Muscle layer of colon (tissue), 2 donors: ENCODE data around the gene SUZ12.
"Not testable (repeated sequence)": the region's sequence is repeated elsewhere in the genome, so short reads cannot be mapped to it uniquely, and the experiment has no call there.

ENCODE experiments used
- H3K27ac ChIP-seq: one replicate; pipeline ENCODE4 v1.7.0; 2013; ENCODE audit warnings: low read depth, mild to moderate bottlenecking, low read length, moderate library complexity
- H3K27me3 ChIP-seq, 2 donors: one replicate each; pipeline ENCODE4 v1.7.0; 2013; ENCODE audit warnings: low read length in 2 of 2, mild to moderate bottlenecking in 2 of 2; ENCODE audit not compliant: insufficient read depth in 2 of 2, control insufficient read depth in 1 of 2
- H3K36me3 ChIP-seq: one replicate; pipeline ENCODE4 v1.7.0; 2013; ENCODE audit warnings: mild to moderate bottlenecking, low read length; ENCODE audit not compliant: insufficient read depth
- H3K4me1 ChIP-seq: one replicate; pipeline ENCODE4 v1.7.0; 2013; ENCODE audit warnings: mild to moderate bottlenecking, low read length; ENCODE audit not compliant: insufficient read depth
- H3K4me3 ChIP-seq, 2 donors: one replicate each; pipeline ENCODE4 v1.7.0; 2013; ENCODE audit warnings: low read length in 2 of 2, low read depth in 1 of 2, mild to moderate bottlenecking in 1 of 2, moderate library complexity in 1 of 2
- H3K9ac ChIP-seq: one replicate; pipeline ENCODE4 v1.7.0; 2013; ENCODE audit warnings: low read length
- H3K9me3 ChIP-seq: one replicate; pipeline ENCODE4 v1.7.0; 2013; ENCODE audit warnings: mild to moderate bottlenecking, low read length
- donor health status: abdominal sarcoma.
- donor health status: Adenocarcinoma of cecum.

SUZ12 gene

DNA sequence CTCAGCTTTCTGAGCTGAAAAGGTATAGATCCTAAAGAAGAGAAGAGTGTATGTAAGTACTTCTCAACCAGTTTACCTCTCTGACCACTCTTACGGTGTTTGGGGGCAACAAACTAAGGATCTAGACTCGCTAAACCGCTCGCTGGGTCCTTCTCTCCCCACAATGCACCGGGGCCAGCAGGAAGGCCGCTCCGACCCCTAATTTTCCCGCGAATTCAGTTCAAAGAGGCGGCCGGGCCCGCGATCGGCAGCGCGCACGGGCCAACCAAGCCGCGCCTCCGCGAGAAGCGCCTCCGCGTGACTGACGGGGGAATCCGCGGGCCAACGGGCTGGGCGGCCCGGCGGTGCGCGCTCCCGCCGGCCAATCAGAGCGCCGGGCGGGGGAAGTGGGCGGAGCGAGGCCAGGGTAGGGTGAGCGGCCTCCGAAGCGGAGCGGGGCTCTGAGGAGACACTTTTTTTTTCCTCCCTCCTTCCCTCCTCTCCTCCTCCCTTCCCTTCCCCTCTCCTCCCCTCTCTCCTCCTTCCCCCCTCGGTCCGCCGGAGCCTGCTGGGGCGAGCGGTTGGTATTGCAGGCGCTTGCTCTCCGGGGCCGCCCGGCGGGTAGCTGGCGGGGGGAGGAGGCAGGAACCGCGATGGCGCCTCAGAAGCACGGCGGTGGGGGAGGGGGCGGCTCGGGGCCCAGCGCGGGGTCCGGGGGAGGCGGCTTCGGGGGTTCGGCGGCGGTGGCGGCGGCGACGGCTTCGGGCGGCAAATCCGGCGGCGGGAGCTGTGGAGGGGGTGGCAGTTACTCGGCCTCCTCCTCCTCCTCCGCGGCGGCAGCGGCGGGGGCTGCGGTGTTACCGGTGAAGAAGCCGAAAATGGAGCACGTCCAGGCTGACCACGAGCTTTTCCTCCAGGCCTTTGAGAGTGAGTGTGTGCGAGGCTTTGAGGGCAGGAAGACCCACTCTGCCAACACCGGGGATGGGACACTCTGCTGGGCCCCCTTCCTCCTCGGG is at the start of gene SUZ12:
Gene SUZ12 (plus strand): TSS at position 393 of the 995 bp plus-strand sequence. CDS start 240 bp downstream, at position 633.
- H3K4me1 ChIP-seq, H3K27me3 ChIP-seq, H3K9ac ChIP-seq, H3K36me3 ChIP-seq, H3K9me3 ChIP-seq: not testable (repeated sequence)
- Histone ChIP-seq H3K4me3 (peak within 1 kb of the TSS; percentile 50 to 80), H3K27ac (peak within 1 kb of the TSS; percentile 86)

- no peak overlapping the region for H3K27ac ChIP-seq
- no peaks in the 10 kb centered on the region for H3K27me3 ChIP-seq
- H3K9ac ChIP-seq = no peak overlapping the region
- no peaks in the 10 kb centered on the region for H3K9me3 ChIP-seq
- H3K4me3 ChIP-seq = no peak overlapping the region
- peaks cover 42% of the 10 kb centered on the region for H3K36me3 ChIP-seq
- no peaks in the 10 kb centered on the region for H3K4me1 ChIP-seq
Measured at GRCh38 chr17:31888124-31888523, 48.7 kb upstream of the SUZ12 start.

- H3K27me3 ChIP-seq = no peaks in the 10 kb centered on the region
- H3K4me3 ChIP-seq = peak overlapping the region; percentile 62 to 99
- no peaks in the 10 kb centered on the region for H3K9me3 ChIP-seq
- peaks cover 10% of the 10 kb centered on the region for H3K4me1 ChIP-seq
- H3K9ac ChIP-seq = peak overlapping the region; percentile 98
- H3K27ac ChIP-seq = peak overlapping the region; percentile 81
- peaks cover 25% of the 10 kb centered on the region for H3K36me3 ChIP-seq
Measured at GRCh38 chr17:31900877-31901276, 35.9 kb upstream of the SUZ12 start.

DNA sequence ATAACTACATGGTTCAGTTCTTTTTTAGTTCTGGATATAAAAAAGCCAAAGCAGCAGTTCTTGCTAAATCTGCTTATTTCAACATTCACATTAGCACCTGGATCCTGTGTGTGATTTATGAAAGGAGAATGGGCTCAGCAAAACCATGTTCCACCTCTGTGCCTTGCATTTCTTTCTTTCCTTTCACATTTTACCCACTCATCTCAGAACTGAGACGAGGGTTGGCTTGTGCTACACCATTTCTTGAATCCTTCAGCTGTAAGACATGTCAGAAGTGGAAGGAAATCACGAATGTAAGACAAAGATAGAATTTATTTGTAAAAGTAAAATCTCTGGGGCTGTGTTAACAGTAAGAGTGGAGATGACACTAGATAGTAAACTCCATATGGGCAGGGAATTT is 34.1 kb upstream of the SUZ12 start:
- no peaks in the 10 kb centered on the region for H3K9me3 ChIP-seq
- H3K27ac ChIP-seq = no peak overlapping the region
- H3K27me3 ChIP-seq = no peaks in the 10 kb centered on the region
- H3K9ac ChIP-seq = no peak overlapping the region
- H3K4me1 ChIP-seq = peaks cover 14% of the 10 kb centered on the region
- H3K4me3 ChIP-seq = no peak overlapping the region
- H3K36me3 ChIP-seq = peaks cover 17% of the 10 kb centered on the region

- H3K27me3 ChIP-seq = no peaks in the 10 kb centered on the region
- peaks cover 10% of the 10 kb centered on the region for H3K36me3 ChIP-seq
- no peak overlapping the region for H3K4me3 ChIP-seq
Measured at GRCh38 chr17:31903401-31903800, 33.4 kb upstream of the SUZ12 start.

GRCh38 chr17:31907342-31907962 is 29.4 kb upstream of the SUZ12 start:
- Histone ChIP-seq H3K4me3 (no peak overlapping the region), H3K27ac (no peak overlapping the region), H3K9me3 (no peaks in the 10 kb centered on the region), H3K4me1 (peaks cover 9% of the 10 kb centered on the region), H3K36me3 (no peaks in the 10 kb centered on the region), H3K27me3 (no peaks in the 10 kb centered on the region), H3K9ac (no peak overlapping the region)

More at GRCh38 chr17:31903401-31903800, 33.4 kb upstream of the SUZ12 start:
- Histone ChIP-seq H3K9ac (no peak overlapping the region), H3K9me3 (no peaks in the 10 kb centered on the region), H3K27ac (no peak overlapping the region), H3K4me1 (peaks cover 19% of the 10 kb centered on the region)

- peaks cover 9% of the 10 kb centered on the region for H3K4me1 ChIP-seq
- H3K9ac ChIP-seq = no peak overlapping the region
- H3K27ac ChIP-seq = no peak overlapping the region
- no peaks in the 10 kb centered on the region for H3K9me3 ChIP-seq
- H3K4me3 ChIP-seq = no peak overlapping the region
- H3K36me3 ChIP-seq = no peaks in the 10 kb centered on the region
- no peaks in the 10 kb centered on the region for H3K27me3 ChIP-seq
Measured at GRCh38 chr17:31908386-31908785, 28.4 kb upstream of the SUZ12 start.

- H3K4me3 ChIP-seq, H3K9me3 ChIP-seq, H3K36me3 ChIP-seq, H3K27ac ChIP-seq, H3K4me1 ChIP-seq, H3K9ac ChIP-seq: not testable (repeated sequence)
- peaks cover 4 to 13% of the 10 kb centered on the region in 2 donors for H3K27me3 ChIP-seq
Measured at GRCh38 chr17:31912705-31913104, 24.1 kb upstream of the SUZ12 start.

DNA sequence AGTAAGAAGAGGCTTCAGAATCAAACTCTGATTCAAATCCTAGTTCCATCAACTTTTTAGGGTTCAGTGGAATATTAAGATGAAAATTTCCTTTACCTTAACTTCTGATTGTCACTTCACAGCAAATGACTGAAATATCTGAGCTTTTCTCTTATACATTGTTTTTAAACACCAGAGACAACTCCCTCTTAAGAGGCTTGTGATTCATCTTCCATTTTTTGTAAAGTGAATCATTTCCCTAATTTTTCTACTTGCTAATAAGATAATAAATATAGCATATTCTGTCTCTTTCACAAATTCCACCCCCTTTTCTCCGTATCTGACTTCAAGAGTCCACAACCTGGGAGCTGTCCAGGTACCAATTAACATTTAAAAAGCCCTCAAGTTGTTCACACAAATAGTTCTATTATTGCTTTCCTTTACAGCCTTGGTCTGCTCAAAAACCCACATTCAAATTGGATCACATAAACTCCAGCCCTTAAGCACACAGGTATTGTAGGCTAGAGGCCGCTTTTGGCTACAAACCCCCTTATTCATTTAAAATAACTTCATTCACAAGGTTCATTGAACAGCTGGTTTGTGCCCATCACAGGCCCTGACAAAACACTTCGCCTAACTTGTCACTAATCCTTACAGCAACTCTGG is 21.2 kb upstream of the SUZ12 start:
- H3K4me3 ChIP-seq = no peak overlapping the region
- no peaks in the 10 kb centered on the region for H3K4me1 ChIP-seq
- no peak overlapping the region for H3K9ac ChIP-seq
- H3K27me3 ChIP-seq = peaks cover 4 to 15% of the 10 kb centered on the region in 2 donors
- H3K9me3 ChIP-seq = no peaks in the 10 kb centered on the region
- no peaks in the 10 kb centered on the region for H3K36me3 ChIP-seq
- no peak overlapping the region for H3K27ac ChIP-seq

DNA sequence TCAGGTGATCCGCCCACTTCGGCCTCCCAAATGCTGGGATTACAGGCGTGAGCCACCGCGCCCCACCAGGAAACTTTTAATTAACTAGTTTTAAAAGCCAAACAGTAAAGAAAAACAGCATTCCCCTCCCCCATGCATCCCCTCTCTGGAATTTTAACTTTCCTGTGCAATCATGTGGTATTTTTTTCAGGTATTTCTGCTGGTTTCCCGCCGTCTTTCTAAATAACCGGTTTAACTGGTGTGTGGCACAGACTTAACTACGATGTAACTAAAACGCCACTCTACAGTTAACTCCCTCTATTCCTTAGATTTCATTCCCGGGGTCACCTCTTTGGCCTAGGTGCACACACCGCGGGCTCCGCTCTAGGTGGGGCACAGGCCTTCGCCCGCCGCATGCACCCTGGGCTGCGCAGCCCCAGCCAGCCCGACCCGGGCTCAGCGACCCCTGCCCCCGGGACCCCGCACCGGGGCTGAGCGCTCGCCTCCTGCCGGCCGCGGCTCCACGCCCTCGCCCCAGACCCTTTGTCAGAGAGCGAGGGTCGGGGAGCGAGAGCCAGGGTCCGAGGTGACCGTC is 20.2 kb upstream of the SUZ12 start:
- H3K4me3 ChIP-seq = no peak overlapping the region
- H3K36me3 ChIP-seq = no peaks in the 10 kb centered on the region
- peaks cover 4 to 15% of the 10 kb centered on the region in 2 donors for H3K27me3 ChIP-seq
- H3K27ac ChIP-seq = no peak overlapping the region
- no peaks in the 10 kb centered on the region for H3K9me3 ChIP-seq
- H3K4me1 ChIP-seq = no peaks in the 10 kb centered on the region
- no peak overlapping the region for H3K9ac ChIP-seq

DNA sequence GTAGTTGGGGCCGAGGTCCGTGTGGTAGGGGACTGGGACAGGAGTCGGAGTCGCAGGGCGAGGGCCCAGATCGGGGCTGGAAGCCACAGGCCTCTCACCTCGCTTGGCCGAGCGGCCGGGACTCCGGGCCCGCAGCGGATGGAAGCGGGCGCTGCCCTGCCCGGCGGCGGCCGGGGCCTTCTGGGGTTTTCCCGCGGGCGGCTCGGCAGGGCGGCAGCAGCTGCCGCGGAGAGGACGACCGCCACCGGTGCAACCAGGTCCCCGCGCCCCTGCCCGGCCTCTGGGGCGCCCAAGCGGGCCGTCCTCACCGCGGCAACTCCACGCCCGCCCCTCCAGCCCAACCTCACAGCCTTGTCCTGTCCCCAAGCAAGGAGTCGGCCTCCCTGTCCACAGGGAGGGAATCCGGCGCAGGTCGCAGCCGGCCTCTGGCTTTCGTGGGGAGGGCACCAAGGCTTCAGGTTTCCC is 19.7 kb upstream of the SUZ12 start:
- H3K4me1 ChIP-seq = no peaks in the 10 kb centered on the region
- H3K4me3 ChIP-seq = no peak overlapping the region
- H3K36me3 ChIP-seq = no peaks in the 10 kb centered on the region
- H3K9me3 ChIP-seq = no peaks in the 10 kb centered on the region
- no peak overlapping the region for H3K27ac ChIP-seq
- no peak overlapping the region for H3K9ac ChIP-seq
- H3K27me3 ChIP-seq = peaks cover 4 to 15% of the 10 kb centered on the region in 2 donors
